GM18861 (cell line): ENCODE data around the gene SPOCD1.

Source experiments
- ATAC-seq: cut with Tn5 transposase; IDR thresholded peaks from one replicate; pipeline ENCODE4 v1.9.1; 2021; ENCODE audit not compliant: unreplicated experiment

Gene SPOCD1

DNA sequence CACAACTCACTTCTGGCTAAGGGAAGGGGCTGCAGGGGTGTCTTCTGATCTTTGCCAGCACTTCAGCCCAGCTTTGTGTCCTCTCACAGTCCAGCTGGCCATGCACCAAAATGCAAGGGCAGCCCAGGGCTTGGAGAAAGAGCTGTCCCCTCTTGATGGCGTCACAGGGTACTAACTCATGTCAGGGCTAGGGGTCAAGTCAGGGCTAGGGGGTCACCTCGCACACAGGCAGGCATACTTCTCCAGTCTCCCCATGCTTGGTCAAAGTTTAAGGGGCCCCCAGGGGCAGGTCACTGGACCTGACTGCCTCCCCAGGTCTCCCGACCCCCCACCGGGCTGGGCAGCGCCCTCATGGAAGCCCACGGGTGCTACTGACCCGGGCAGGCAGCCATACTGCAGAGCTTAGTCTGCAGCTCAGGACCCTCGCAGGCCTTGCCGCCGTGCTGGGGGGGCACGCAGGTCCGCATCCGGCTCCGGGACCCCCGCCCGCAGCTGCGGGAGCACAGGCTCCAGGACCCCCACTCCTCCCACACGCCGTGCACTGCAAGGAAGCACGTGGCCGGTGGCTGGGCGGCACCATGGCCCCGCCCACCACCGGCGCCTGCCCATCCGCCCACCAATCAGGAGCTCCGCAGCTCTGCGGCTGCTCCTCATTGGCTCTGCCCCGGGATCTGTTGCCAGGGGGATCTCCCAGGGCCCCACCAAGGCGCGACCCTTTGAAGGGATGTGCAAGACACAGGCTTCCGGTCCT is 73.2 kb downstream of the SPOCD1 start:
- ATAC-seq: no peak
